Suprapubic skin (tissue), 4 donors: Measurements from ENCODE around the gene TTC28.

Experiments used
- EP300 ChIP-seq: sonication (generic); formaldehyde crosslinking; IDR thresholded peaks from one replicate; pipeline ENCODE4 v1.6.1; 2017; ENCODE audit warnings: antibody characterized with exemption
- POLR2AphosphoS5 ChIP-seq, 3 donors: sonication (generic); formaldehyde crosslinking; IDR thresholded peaks; one replicate each; pipeline ENCODE4 v1.6.1; 2017; ENCODE audit warnings: antibody characterized with exemption in 3 of 3
- TF ChIP-seq, protein P1 (sequence below), 2 donors: fragments of 200-600 bp in 1 of 2; fragments of 450-650 bp in 1 of 2; sonication (generic) in 1 of 2; IDR thresholded peaks; one replicate each; pipeline ENCODE4 v1.5.1; 2016 to 2019; ENCODE audit warnings: antibody characterized with exemption in 2 of 2, mild to moderate bottlenecking in 1 of 2, moderate library complexity in 1 of 2

DNA sequence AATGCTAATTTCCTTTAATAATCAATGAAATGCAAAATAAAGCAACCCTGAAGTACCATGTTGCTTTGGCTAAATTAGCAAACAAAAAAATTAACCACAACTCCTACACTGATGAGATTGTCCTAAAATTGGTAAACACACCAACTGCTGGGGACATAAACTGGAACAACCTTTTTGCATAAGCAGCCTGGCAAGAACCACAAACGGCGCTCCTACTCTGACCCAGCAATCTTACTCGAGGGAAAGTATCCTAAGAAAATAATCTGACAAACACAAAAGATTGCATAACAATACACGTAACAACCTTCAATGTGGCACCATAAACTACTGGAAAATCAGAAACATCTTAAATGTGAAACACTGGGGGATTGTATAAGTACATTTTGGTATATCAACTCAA, 570.8 kb downstream of the TTC28 start:
- TF ChIP-seq, protein P1, sequence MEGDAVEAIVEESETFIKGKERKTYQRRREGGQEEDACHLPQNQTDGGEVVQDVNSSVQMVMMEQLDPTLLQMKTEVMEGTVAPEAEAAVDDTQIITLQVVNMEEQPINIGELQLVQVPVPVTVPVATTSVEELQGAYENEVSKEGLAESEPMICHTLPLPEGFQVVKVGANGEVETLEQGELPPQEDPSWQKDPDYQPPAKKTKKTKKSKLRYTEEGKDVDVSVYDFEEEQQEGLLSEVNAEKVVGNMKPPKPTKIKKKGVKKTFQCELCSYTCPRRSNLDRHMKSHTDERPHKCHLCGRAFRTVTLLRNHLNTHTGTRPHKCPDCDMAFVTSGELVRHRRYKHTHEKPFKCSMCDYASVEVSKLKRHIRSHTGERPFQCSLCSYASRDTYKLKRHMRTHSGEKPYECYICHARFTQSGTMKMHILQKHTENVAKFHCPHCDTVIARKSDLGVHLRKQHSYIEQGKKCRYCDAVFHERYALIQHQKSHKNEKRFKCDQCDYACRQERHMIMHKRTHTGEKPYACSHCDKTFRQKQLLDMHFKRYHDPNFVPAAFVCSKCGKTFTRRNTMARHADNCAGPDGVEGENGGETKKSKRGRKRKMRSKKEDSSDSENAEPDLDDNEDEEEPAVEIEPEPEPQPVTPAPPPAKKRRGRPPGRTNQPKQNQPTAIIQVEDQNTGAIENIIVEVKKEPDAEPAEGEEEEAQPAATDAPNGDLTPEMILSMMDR (IDR thresholded peaks at IDR 0.05): no peak
- TF ChIP-seq POLR2AphosphoS5 (IDR thresholded peaks at IDR 0.05): no peak
- TF ChIP-seq EP300: no peak
